Activated CD8-positive, alpha-beta T cell treated with anti-CD3 and anti-CD28 coated beads, Interleukin-2, amount 10 ng/mL, durations not matched to agents 7 days and 5 days (primary cell): ENCODE data around the gene CPSF4. TPM values are rescaled to one million over a fixed set of nuclear protein-coding genes. Genes with fewer than 3 reads are reported as not detected.

Experiments used
- ATAC-seq: fragments of 150-1000 bp; cut with Tn5 transposase; one replicate; pipeline ENCODE4 v1.10.0; 2021; ENCODE audit warnings: moderate library complexity
- CTCF ChIA-PET: fragments of 350-600 bp; sonication (Branson Sonifier 250); formaldehyde crosslinking; loops from one replicate; lab custom pipeline; 2021; ENCODE audit warnings: antibody characterized with exemption; lab: Charles Lee
- POLR2A ChIA-PET: fragments of 350-600 bp; sonication (Branson Sonifier 250); formaldehyde crosslinking; loops from one replicate; lab custom pipeline; 2021; ENCODE audit warnings: antibody characterized with exemption; lab: Charles Lee
- DNase-seq: peaks from one replicate; pipeline ENCODE4 v3.0.0-alpha.2; 2020
- H3K27ac Mint-ChIP-seq: one replicate; pipeline ENCODE4 v1.8.0; 2021; ENCODE audit warnings: mild to moderate bottlenecking, mixed read lengths
- H3K27me3 Mint-ChIP-seq: one replicate; pipeline ENCODE4 v1.8.0; 2021; ENCODE audit warnings: low read depth, mixed read lengths
- H3K36me3 Mint-ChIP-seq: one replicate; pipeline ENCODE4 v1.8.0; 2021; ENCODE audit warnings: low read depth, mixed read lengths
- H3K4me1 Mint-ChIP-seq: one replicate; pipeline ENCODE4 v1.8.0; 2021; ENCODE audit warnings: low read depth, mixed read lengths
- H3K4me3 Mint-ChIP-seq: one replicate; pipeline ENCODE4 v1.8.0; 2021; ENCODE audit warnings: mild to moderate bottlenecking, mixed read lengths
- H3K9me3 Mint-ChIP-seq: one replicate; pipeline ENCODE4 v1.8.0; 2022; ENCODE audit warnings: mixed read lengths; ENCODE audit not compliant: insufficient read depth
- total RNA-seq, 2 experiments: library from RNA; stranded (reverse); gene quantifications; one replicate each; pipeline ENCODE4 v1.2.3, GENCODE V29; 2021

The CPSF4 gene
- total RNA-seq, 2 experiments from 2014 or later: 64.0 to 65.8 TPM

- Mint-ChIP-seq H3K4me3 (no peak overlapping the region), H3K4me1 (peaks cover 35% of the 10 kb centered on the region), H3K27ac (no peak overlapping the region), H3K36me3 (peaks cover 20% of the 10 kb centered on the region), H3K27me3 (peaks cover 2% of the 10 kb centered on the region), H3K9me3 (no peaks in the 10 kb centered on the region)
- POLR2A ChIA-PET: interaction anchor here (0.6 kb wide), 1 partner anchor 24 kb away, joined by 3 read pairs; no protein-coding TSS in a partner anchor
- ATAC-seq (no peak), DNase-seq (no peak)
- CTCF ChIA-PET: no interaction called here
These were observed 30.8 kb downstream of the CPSF4 start for GRCh38 chr7:99469381-99470065.

GRCh38 chr7:99472561-99473314 is 34.0 kb downstream of the CPSF4 start, which contains the start of gene ZNF789:
TSS of gene ZNF789 (plus strand) at chr7:99472890. CDS start at chr7:99476457, 3,567 bp downstream.
- ChIA-PET CTCF (interaction anchor here (1.2 kb wide), 1 partner anchor 27 kb away, joined by 4 read pairs; the partner anchor contains the start of gene ZNF394), POLR2A (interaction anchor here (0.9 to 1.4 kb wide), 5 partner anchors 27 to 97 kb away, joined by 3 to 6 read pairs (median 4); partner anchors contain the start of genes BUD31, PDAP1, ZKSCAN5 and ZNF394)
- H3K27me3 Mint-ChIP-seq: peaks cover 2% of the 10 kb centered on the region
- H3K36me3 Mint-ChIP-seq: peaks cover 29% of the 10 kb centered on the region
- peak within 1 kb of the TSS; percentile 97 for H3K4me3 Mint-ChIP-seq
- H3K27ac Mint-ChIP-seq: peak within 1 kb of the TSS; percentile 93
- H3K9me3 Mint-ChIP-seq: no peaks in the 10 kb centered on the region
- ATAC-seq (peak; percentile 98), DNase-seq (peak; percentile 99)
- peaks cover 38% of the 10 kb centered on the region for H3K4me1 Mint-ChIP-seq

- DNase-seq (no peak), ATAC-seq (peak; percentile 2)
- CTCF ChIA-PET: interaction anchor here (1.2 to 1.3 kb wide), 2 partner anchors 8 to 27 kb away, joined by 4 read pairs; partner anchors contain the start of gene ZNF394
- Mint-ChIP-seq H3K9me3 (no peaks in the 10 kb centered on the region), H3K36me3 (peaks cover 34% of the 10 kb centered on the region), H3K27me3 (peaks cover 2% of the 10 kb centered on the region), H3K4me3 (peak overlapping the region; percentile 97), H3K4me1 (peaks cover 43% of the 10 kb centered on the region), H3K27ac (peak overlapping the region; percentile 93)
- POLR2A ChIA-PET: interaction anchor here (0.7 to 1.4 kb wide), 6 partner anchors 27 to 653 kb away, joined by 3 to 6 read pairs (median 4); partner anchors contain the start of genes BUD31, PDAP1, ZKSCAN5 and ZNF394
These were observed 34.5 kb downstream of the CPSF4 start for GRCh38 chr7:99473315-99473596.

GRCh38 chr7:99476107-99476506 is 37.4 kb downstream of the CPSF4 start:
- Mint-ChIP-seq H3K36me3 (peaks cover 56% of the 10 kb centered on the region), H3K9me3 (no peaks in the 10 kb centered on the region), H3K27ac (no peak overlapping the region), H3K4me1 (peaks cover 53% of the 10 kb centered on the region), H3K27me3 (peaks cover 1% of the 10 kb centered on the region), H3K4me3 (no peak overlapping the region)
- DNase-seq (no peak), ATAC-seq (no peak)
- ChIA-PET POLR2A (interaction anchor here (2.3 kb wide), 1 partner anchor 24 kb away, joined by 15 read pairs; the partner anchor contains the start of gene ZNF394), CTCF (interaction anchor here (1.2 to 1.4 kb wide), 2 partner anchors 25 to 67 kb away, joined by 3 to 4 read pairs; partner anchors contain the start of genes BUD31 and PDAP1)

- ChIA-PET POLR2A (interaction anchor here (0.5 to 1.2 kb wide), 2 partner anchors 72 to 79 kb away, joined by 3 read pairs; no protein-coding TSS in a partner anchor), CTCF (no interaction called here)
- H3K4me1 Mint-ChIP-seq: peaks cover 42% of the 10 kb centered on the region
- no peaks in the 10 kb centered on the region for H3K27me3 Mint-ChIP-seq
- no peak for DNase-seq
- peaks cover 58% of the 10 kb centered on the region for H3K36me3 Mint-ChIP-seq
- H3K27ac Mint-ChIP-seq: peak overlapping the region; percentile 76
- H3K9me3 Mint-ChIP-seq: no peaks in the 10 kb centered on the region
- peak; percentile 28 for ATAC-seq
- H3K4me3 Mint-ChIP-seq: no peak overlapping the region
These were observed 40.0 kb downstream of the CPSF4 start for GRCh38 chr7:99478464-99479440.

GRCh38 chr7:99485094-99485493 is 46.4 kb downstream of the CPSF4 start:
- POLR2A ChIA-PET: no interaction called here
- Mint-ChIP-seq H3K27me3 (no peaks in the 10 kb centered on the region), H3K36me3 (peaks cover 61% of the 10 kb centered on the region), H3K4me3 (no peak overlapping the region), H3K27ac (peak overlapping the region; percentile 18), H3K9me3 (no peaks in the 10 kb centered on the region), H3K4me1 (peaks cover 2% of the 10 kb centered on the region)
- ATAC-seq: no peak
- DNase-seq: no peak
- CTCF ChIA-PET: no interaction called here

- Mint-ChIP-seq H3K4me3 (no peak overlapping the region), H3K4me1 (no peaks in the 10 kb centered on the region), H3K36me3 (peaks cover 72% of the 10 kb centered on the region), H3K27me3 (no peaks in the 10 kb centered on the region), H3K9me3 (peaks cover 13% of the 10 kb centered on the region), H3K27ac (no peak overlapping the region)
- no peak for DNase-seq
- peak; percentile 37 for ATAC-seq
- POLR2A ChIA-PET: interaction anchor here (1.0 kb wide), 1 partner anchor 15 kb away, joined by 3 read pairs; no protein-coding TSS in a partner anchor
- CTCF ChIA-PET: interaction anchor here (0.9 kb wide), 1 partner anchor 9 kb away, joined by 3 read pairs; no protein-coding TSS in a partner anchor
These were observed 50.5 kb downstream of the CPSF4 start for GRCh38 chr7:99489235-99489634.

GRCh38 chr7:99490878-99491277 is 52.1 kb downstream of the CPSF4 start:
- ChIA-PET CTCF (no interaction called here), POLR2A (interaction anchor here (0.7 to 2.0 kb wide), 2 partner anchors 9 to 82 kb away, joined by 3 to 8 read pairs; partner anchors contain the start of genes BUD31 and ZNF394)
- DNase-seq (no peak), ATAC-seq (no peak)
- H3K4me3 Mint-ChIP-seq: no peak overlapping the region
- peaks cover 77% of the 10 kb centered on the region for H3K36me3 Mint-ChIP-seq
- H3K9me3 Mint-ChIP-seq: peaks cover 15% of the 10 kb centered on the region
- H3K27me3 Mint-ChIP-seq: no peaks in the 10 kb centered on the region
- H3K4me1 Mint-ChIP-seq: no peaks in the 10 kb centered on the region
- H3K27ac Mint-ChIP-seq: no peak overlapping the region

GRCh38 chr7:99493823-99494222 is 55.1 kb downstream of the CPSF4 start:
- DNase-seq (no peak), ATAC-seq (no peak)
- Mint-ChIP-seq H3K4me1 (peaks cover 12% of the 10 kb centered on the region), H3K4me3 (no peak overlapping the region), H3K27ac (no peak overlapping the region), H3K27me3 (no peaks in the 10 kb centered on the region), H3K36me3 (peaks cover 78% of the 10 kb centered on the region), H3K9me3 (peaks cover 15% of the 10 kb centered on the region)
- POLR2A ChIA-PET: no interaction called here
- CTCF ChIA-PET: no interaction called here

GRCh38 chr7:99497766-99498545 is 59.2 kb downstream of the CPSF4 start:
- POLR2A ChIA-PET: interaction anchor here (0.7 to 3.9 kb wide), 3 partner anchors 60 to 156 kb away, joined by 3 to 57 read pairs (median 4); partner anchors contain the start of genes BUD31, PDAP1 and ZNF655
- H3K36me3 Mint-ChIP-seq: peaks cover 75% of the 10 kb centered on the region
- ATAC-seq: no peak

More at GRCh38 chr7:99497766-99498545, 59.2 kb downstream of the CPSF4 start:
- H3K4me3 Mint-ChIP-seq: peak overlapping the region; percentile 93
- no peaks in the 10 kb centered on the region for H3K27me3 Mint-ChIP-seq
- H3K4me1 Mint-ChIP-seq: peaks cover 23% of the 10 kb centered on the region
- CTCF ChIA-PET: interaction anchor here (0.7 kb wide), 1 partner anchor 9 kb away, joined by 3 read pairs; no protein-coding TSS in a partner anchor
- H3K27ac Mint-ChIP-seq: peak overlapping the region; percentile 78
- DNase-seq: no peak
- H3K9me3 Mint-ChIP-seq: peaks cover 12% of the 10 kb centered on the region
